A673 (cell line): ENCODE results near the gene NELL1.

Source experiments
- EZH2 ChIP-seq: fragments of 200-600 bp; sonication (generic); IDR thresholded peaks from 2 replicates; pipeline ENCODE4 v1.6.1; 2017; ENCODE audit warnings: borderline replicate concordance, low read depth, mild to moderate bottlenecking, mixed read lengths, antibody characterized with exemption, low read length; ENCODE audit not compliant: poor library complexity, severe bottlenecking
- TF ChIP-seq, protein P1 (sequence below): fragments of 300-800, 200-600 bp; sonication (generic); conservative IDR thresholded peaks from 2 replicates; pipeline ENCODE4 v1.5.1; 2017; ENCODE audit warnings: low read depth, mild to moderate bottlenecking, antibody characterized with exemption, low read length, moderate library complexity, mixed read lengths

- TF ChIP-seq, protein P1, sequence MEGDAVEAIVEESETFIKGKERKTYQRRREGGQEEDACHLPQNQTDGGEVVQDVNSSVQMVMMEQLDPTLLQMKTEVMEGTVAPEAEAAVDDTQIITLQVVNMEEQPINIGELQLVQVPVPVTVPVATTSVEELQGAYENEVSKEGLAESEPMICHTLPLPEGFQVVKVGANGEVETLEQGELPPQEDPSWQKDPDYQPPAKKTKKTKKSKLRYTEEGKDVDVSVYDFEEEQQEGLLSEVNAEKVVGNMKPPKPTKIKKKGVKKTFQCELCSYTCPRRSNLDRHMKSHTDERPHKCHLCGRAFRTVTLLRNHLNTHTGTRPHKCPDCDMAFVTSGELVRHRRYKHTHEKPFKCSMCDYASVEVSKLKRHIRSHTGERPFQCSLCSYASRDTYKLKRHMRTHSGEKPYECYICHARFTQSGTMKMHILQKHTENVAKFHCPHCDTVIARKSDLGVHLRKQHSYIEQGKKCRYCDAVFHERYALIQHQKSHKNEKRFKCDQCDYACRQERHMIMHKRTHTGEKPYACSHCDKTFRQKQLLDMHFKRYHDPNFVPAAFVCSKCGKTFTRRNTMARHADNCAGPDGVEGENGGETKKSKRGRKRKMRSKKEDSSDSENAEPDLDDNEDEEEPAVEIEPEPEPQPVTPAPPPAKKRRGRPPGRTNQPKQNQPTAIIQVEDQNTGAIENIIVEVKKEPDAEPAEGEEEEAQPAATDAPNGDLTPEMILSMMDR: no peak
- TF ChIP-seq EZH2: no peak
Measured at GRCh38 chr11:21492931-21493330, 823.5 kb downstream of the NELL1 start.
